ENCODE data around the gene GTPBP1.
A peak's percentile ranks its signal among the peaks of the same experiment; 100 is the strongest.

Gene GTPBP1

GRCh38 chr22:38727530-38728451 is 22.0 kb downstream of the GTPBP1 start:
- DNase-seq: no peak

DNA sequence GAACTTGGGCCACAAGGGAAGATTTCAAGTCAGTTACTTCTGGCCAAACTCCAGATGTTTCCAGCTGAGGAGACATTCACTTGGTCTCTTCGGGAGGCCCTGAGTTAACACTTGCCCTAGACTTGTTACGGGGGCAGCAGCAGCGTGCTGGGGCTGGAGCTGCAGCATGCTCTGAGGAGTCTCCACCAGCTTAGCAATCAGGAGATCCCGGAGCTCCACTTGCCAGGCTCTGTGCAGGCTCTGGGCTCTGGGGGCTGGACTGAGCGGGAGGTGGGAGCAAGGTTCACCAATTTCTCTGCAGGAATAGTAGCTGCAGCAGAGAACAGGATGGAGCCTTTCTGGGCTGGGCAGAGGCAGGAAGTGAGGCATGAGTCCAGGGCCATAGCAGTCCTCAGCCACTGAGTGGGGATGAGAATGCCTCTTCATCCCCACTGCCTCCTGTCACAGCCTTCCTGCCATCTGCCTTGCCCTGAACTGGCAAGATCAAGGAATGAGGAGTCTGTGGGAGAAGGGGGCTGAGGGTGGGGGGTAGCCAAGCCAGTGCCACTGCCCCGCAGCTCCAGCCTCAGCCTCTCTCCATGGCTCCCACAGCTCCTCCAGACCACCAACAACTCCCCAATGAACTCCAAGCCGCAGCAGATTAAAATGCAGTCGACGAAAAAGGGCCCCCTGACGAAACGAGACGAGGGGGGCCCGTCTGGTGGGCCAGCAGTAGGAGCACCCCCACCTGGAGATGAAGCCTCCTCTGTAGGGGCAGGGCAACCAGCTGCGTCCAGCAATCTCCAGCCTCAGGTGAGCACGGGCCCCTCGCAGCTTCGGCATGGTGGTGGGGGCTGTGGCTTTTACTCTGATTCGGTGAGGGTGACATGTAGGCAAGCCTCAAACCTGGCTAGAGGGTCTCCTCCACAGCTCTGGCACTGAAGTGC is 23.4 kb downstream of the GTPBP1 start:
- DNase-seq: no peak

- no peak for DNase-seq
Observed at GRCh38 chr22:38729946-38730345, 24.2 kb downstream of the GTPBP1 start.

DNA sequence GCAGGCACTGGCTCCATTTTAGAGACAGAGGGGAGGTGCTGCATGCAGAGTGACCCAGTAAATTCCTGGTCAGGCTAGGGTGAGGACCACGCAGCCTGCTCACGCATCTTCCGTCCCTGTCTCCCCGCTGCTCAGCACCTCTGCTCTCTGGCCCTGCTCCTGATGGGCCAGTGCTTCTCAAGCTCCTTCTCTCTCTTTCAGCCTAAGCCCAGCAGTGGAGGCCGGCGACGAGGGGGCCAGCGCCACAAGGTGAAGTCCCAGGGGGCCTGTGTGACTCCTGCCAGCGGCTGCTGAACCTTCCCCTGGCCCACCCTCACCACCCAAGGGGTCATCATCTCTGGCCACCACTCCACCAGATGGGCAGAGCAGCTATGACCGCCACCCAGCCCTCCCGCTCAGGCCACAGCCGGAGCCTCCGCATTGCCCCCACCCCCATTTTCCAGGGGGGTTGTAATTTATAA is 24.7 kb downstream of the GTPBP1 start:
- no peak for DNase-seq

DNA sequence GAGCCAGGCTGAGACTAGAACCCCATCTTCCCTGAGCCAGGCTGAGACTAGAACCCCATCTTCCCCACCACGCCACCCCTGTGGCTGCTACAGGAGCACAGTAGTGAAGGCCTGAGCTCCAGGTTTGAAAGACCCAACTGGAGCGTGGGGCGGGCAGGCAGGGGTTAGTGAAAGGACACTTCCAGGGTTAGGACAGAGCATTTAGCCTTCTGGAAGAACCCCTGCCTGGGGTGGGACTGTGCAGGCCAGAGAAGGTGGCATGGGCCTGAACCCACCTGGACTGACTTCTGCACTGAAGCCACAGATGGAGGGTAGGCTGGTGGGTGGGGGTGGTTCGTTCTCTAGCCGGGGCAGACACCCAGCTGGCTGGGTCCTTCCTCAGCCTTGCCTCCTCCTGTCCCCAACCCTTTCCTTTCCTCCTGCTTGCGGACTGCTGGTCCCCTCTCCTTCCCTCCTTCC is 26.0 kb downstream of the GTPBP1 start:
- no peak for DNase-seq

DNA sequence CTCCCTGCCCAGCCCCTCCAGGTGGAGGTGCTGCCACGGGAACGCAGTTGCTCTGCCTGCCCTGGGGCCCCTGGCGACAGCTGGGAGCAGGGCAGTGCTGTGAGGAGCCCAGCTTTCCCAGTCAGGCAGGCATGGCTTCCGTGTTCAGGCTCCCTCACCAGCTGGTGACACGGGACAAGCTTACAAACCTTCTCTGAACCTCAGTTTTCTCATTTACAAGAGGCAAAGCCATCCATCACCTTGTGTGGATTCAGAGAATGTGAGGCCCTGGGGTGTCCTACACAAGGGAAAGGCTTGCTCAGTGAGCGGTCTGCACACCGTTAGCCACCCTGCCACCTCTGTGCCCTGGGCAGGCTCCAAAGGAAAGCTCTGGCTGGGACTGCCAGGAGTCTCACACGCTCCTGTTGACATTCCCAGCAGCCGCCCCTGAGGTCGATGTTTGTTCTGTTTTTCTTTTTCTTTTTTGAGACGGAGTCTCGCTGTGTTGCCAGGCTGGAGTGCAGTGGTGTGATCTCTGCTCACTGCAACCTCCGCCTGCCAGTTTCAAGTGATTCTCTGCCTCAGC is 26.6 kb downstream of the GTPBP1 start:
- no peak for DNase-seq

DNA sequence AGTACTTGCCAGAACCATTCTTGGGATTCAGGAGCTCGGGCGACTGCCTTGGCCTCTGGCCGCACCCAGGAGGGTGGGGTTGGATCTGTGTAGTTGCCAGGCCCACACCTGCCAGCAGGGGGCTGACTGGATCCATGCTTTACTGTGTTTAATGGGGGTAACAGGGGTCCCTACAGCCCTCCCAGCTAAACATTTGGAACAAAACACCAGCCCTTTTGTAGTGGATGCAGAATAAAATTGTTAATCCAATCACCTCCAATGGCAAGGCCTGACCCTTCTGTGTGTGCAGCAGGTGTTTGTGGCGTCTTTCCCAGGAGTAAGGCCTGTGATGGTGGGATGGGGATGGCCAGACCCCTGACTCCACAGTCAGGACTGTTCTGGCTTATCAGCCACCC is 27.6 kb downstream of the GTPBP1 start:
- peak; percentile 33 for DNase-seq

DNA sequence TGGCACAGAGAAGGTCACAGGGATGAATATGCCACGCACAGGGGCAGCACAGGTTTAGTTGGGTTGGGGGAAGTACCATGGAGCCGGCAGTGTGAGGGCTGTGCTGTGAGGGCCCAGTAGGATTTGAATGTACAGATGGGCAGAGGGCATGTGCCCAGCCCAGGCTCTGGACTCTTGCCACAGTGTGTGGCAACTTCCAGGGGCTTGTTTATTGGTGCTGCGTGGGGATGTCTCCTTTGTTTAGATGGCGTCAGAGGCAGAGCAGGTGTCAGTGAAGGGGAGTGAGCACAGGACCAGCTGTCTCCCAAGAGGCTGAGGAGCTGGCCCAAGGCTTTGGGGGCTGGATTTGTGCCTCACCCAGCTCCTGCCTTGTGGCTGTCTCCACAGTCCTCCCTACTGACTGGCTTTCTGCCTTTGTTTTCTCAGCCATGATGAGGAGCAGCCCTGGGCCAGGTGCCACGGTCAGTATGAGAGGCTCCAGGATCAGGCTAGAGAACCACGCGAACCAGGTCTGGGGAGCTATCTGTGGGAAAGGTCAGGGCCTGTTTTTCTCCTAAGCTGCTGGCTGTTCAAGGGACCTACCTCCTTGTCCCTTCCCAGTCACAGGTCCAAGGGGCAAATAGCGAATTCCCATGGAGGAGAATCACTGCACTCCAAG is 28.1 kb downstream of the GTPBP1 start:
- DNase-seq: no peak

DNA sequence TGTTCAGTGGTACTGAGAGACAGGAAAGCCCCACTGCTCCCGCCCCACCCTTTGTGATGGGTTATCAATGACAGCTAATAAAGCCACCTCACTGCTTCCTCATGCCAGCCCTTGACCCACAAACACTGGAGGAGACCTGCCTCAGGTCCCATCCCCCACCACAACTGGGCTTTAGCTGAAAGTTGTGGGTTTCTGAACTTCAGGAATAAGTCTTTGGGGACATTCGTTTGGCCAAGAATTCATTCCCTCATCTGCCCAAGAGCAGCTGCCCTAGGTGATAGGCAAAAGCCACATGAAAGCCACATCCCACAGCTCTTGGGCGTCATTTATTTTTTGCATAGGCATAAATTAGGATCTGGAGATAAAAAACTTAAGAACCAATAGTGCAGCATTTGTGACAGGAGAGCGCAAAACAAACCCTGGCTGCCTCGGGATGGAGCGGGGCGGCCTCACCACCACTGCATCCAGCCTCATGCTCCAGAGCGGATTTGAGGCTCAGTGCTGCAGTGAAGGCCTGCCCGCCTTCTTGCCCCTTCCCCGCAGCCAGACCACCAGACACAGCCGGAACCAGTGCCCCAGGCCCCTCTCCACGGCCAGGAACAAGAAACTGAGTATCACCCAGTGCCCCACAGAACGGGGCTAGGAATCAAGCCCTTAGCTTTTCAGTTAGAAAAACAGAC is 28.8 kb downstream of the GTPBP1 start:
- DNase-seq: no peak

DNA sequence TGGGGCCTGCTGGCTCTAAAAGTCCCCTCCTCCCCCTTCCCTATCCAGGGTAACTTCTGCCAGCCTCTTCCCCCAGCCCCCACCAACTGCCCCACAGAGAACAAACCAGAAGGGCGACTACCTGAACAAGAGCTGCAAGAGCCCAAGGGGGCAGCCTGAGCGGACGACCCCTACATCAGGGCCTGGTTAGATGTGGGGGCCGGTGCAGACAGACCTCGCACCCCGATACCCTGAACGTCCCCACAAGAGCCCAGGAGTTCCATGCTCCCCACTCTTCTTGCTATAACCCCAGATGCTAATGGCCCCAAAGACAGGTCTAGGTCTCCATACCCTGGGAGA is 29.4 kb downstream of the GTPBP1 start:
- no peak for DNase-seq

DNA sequence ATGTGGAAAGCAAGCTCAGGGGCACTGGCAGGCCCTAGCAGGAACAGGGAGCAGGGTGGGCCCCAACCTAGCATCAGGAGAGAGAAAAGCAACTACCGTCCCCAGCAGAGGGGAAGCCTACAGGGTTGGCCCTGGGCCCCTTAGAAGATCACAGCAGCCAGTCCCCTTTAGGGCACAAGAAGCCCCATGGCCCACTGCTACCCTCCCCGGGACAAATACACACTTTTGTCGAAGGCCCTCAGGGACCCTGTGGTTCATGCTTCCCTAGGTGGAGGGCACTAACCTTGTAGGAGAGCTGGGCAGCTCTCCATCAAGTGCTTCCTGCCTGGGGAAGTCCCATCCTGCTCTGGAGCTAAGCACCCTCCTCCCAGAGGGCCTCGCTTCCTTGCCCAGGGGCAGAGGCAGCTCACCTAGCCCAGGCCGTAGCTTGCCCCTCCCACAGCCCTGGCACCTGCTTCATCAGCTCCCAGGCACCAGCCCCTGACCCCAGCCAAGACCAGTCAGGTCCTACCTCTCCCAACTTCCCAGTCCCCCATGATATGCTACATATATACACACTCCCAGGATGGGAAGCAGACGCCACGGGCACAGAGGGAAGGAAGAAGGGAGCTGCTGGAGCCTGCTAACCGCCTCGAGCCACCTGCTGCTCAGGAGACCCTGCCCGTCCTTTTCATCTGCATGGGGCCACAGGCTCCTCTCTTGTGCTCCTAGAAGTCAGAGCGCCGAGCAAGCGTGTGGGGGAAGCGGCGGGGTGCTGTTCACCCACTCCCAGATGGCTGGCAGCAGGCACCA is 29.9 kb downstream of the GTPBP1 start:
- DNase-seq: no peak

- no peak for DNase-seq
Observed at GRCh38 chr22:38736257-38736570, 30.5 kb downstream of the GTPBP1 start.

- DNase-seq: no peak
Observed at GRCh38 chr22:38737302-38738060, 31.7 kb downstream of the GTPBP1 start.

GRCh38 chr22:38738475-38739070 is 32.8 kb downstream of the GTPBP1 start:
- no peak for DNase-seq

DNA sequence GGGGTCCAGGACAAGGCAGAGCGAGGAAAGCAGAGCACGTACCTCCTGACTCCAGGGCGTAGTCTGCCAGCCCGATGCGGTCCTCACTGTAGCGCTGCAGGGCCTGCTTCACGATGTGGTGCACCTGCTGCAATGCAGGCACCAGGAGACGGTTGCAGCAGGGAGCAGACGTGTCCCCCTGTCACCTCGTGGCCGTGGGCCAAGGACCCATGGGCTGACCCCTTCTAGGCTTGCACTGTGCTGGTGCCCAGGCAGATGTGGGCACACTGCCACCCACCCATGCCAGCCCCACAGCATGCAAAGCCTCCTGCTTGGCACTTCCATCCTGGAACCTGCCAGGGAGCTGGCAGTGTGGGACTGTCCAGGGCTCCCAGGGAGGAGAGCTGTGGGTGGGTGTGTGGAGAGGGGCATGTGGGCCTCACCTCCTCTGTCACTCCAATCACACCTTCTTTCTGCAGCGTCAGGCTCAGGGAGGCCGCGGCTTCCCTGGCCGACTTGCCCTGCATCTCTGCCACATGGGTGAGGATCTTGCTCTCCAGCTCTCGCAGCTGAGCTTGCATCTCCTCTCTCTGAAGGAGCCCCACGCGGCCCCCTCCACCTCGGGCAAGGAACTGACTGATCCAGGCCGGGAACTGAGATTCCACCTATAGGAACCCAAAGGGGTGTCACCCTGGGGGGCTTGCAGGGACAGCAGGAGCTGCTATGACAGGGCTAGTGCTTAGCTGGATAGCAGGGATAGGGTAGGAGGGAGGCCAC is 33.7 kb downstream of the GTPBP1 start:
- no peak for DNase-seq

- DNase-seq: no peak
Observed at GRCh38 chr22:38740116-38740723, 34.5 kb downstream of the GTPBP1 start.

DNA sequence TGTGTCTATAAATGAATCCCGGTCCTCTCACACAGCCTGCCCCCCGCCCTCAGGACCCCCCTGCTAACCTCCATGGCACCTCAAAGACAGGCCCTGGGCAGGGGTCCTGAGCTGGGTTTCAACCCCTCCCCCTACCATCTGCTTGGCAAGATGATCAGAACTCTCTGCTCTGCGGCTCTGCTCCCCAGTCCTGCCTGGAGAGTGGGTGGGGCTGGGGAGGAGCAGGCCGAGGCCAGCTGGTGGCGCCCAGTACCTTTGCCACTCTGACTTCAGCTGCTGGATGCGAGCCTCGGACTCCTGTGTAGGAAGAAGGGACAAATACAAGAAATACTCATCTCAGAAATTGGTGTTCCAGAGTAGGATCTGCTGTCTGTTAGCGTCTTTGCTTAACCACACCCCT is 35.0 kb downstream of the GTPBP1 start:
- DNase-seq: no peak

DNA sequence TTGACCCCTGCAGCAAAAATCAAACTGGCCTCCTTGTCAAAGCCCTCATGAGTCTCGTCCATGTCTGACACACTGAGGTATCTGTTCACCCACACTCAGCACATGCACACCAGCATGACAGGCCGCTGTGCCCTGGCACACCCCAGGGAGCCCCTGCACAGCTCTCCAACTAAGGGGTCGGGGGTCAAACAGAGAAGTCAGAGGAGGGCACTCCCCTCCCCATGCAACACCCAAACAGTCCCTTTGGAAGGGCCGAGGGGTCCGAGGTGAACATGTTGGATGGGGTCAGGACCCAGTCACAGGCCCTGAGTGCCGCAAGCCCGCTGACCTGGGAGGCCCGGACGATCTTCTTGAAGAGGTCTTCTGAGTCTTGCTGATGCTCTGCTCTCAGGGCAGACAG is 35.4 kb downstream of the GTPBP1 start:
- DNase-seq: no peak

DNA sequence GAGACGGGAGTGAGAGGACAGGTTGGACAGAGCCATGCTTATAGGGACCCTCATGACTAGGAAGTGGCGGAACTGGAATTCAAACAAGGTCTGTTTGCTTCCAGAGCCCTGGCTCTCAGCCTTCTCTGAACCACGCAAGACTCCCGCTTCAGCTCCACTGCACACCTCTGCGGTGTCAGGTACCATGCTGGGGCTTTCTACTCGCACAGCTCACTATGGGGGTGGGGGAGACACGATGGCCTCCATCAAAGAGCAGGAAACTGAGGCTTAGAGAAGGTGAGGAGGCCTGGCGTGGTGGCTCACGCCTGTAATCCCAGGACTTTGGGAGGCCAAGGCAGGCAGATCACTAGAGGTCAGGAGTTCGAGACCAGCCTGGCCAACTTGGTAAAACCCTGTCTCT is 35.8 kb downstream of the GTPBP1 start:
- no peak for DNase-seq

Measured in RPMI8226 (cell line).